GM18498 (cell line): ENCODE data around the gene NHSL2.
"Not testable (repeated sequence)": the region's sequence is repeated elsewhere in the genome, so short reads cannot be mapped to it uniquely, and the experiment has no call there.

ENCODE experiments used
- ATAC-seq: cut with Tn5 transposase; IDR thresholded peaks from one replicate; pipeline ENCODE4 v1.9.1; 2021; ENCODE audit warnings: mild to moderate bottlenecking, moderate library complexity; ENCODE audit not compliant: unreplicated experiment

Gene NHSL2

DNA sequence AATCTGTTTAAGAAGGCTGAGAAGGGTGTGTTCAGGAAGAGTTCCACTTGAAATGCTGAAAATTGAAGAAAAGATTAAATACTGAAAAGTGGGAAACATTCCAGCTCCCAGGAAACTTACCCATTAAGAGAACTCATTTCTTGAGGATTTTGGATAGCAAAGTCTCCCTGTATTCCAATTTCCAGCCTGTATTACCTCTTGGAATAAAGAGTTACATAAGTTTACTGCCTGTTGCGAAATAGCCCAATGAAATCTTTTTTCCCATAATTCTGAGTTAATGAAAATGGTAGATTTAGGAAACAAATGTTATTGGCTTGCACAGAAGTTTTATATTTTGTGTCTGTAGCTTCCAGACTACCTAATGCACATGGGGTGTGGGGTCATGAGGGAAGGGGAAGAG is 12.0 kb downstream of the NHSL2 start:
- ATAC-seq: no peak

DNA sequence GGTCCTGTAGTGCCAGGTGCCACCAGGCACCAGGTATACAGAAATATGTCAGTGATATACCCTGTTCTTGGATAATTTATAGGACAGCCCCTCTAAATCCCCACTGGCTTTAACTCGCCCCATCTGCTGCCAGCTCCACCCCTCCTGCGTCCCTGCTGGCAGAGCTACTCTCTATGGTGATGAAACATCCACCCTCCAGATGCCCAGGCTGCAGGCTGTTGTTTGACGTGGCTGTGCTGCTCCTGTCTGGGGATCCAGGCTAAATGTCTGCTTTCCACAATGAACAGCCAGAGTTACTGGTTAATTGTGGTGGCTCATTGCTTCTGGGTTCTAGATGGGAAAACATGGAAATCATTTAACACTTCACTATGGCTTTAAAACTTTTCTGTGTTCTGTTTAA is 12.9 kb downstream of the NHSL2 start:
- no peak for ATAC-seq

DNA sequence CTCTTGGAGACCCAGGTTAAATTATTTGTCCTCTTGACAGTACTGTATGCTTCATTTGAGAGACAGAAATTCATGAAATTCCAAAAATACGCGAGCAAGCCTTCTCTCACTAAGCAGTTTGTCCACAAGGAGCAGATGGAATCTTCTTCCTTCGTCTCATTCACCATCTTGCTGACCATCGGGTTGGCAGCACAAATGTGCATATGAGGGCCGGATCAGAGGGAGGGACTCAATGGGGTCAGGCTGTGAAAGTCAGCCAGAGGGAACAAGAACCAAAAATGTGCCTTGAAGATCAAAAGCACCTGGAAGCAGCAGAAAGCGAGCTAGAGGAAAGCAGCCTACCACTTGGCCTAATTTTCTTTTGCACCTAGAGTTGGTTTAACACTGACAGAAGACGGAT is 16.4 kb downstream of the NHSL2 start:
- no peak for ATAC-seq

DNA sequence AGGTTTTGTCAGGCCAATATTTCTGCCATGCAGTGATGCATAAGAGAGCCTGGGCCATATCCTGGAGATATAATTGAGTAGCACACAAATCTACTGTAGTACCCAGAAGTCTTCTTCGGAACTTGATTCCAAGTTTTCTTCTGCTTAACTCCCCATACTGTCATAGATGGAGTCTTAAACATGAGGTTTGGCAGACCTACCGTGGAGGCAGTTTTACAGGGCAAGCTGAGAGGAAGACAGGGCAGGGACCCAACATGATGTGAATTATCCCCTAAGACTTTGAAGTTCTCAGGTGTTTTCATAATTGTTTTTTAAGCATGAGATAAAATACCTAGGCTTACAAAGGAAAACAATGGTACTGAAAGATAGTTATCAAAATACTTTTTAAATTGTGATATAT is 18.2 kb downstream of the NHSL2 start:
- no peak for ATAC-seq

DNA sequence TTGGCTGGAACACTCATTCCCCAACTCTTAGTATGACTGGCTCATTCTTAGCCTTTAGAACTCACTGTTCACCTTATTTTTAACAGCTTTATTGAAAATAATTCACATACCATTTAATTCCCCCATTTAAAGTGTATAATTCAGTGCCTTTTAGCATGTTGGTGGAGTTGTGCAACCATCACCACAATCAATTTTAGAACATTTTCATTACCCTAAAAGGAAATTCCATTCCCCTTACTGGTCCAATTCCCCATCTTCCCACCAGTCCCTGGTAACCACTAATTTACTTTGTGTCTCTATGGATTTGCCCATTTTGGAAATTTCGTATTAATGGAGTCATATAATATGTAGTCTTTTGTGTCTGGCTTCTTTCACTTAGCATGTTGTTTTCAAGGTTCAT is 19.7 kb downstream of the NHSL2 start:
- no peak for ATAC-seq

DNA sequence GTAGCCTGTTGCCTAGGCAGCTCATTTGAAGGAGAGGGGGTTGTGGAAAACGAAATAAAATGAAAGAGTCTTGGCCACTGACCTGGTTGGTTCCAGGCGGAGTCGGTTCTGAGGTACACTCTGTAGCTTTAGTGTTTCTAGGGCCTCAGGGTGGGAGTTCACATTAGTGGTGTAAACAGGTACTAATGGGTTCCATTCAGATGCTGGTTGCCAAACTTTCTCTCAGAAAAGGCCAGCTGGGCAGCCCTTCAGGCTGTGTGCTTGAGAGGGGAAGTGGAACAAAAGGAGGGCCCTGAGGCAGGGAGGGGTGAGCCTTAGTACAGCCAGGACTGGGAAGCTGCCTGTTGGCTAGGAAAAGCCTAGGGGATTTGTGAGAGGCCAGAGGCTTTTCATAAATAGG is 24.8 kb downstream of the NHSL2 start:
- no peak for ATAC-seq

- no peak for ATAC-seq
Measured at GRCh38 chrX:71936632-71937031, 26.0 kb downstream of the NHSL2 start.

GRCh38 chrX:71938371-71938770 is 27.7 kb downstream of the NHSL2 start:
- no peak for ATAC-seq

GRCh38 chrX:71941145-71941544 is 30.5 kb downstream of the NHSL2 start:
- no peak for ATAC-seq

DNA sequence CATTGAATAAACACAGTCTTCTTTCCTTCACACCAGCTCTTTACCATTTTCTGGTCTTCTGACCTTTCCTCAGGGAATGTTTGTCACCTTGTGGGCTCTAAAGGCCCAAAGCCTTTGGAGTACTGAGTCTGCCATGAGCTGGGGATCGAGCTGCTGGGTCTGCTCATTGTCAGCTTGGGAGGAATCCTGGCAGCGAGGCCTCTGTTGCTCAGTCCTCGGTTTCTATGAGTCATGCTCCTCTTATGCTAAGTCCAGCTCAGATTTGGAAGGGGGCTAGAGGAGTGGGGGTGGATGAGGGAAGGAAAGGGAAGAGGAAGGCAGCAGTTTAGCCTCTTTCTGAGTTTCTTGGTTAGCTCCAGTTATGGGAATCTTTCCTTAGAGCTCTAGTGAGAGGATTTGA is 31.1 kb downstream of the NHSL2 start:
- no peak for ATAC-seq

- no peak for ATAC-seq
Measured at GRCh38 chrX:71944369-71944768, 33.7 kb downstream of the NHSL2 start.

DNA sequence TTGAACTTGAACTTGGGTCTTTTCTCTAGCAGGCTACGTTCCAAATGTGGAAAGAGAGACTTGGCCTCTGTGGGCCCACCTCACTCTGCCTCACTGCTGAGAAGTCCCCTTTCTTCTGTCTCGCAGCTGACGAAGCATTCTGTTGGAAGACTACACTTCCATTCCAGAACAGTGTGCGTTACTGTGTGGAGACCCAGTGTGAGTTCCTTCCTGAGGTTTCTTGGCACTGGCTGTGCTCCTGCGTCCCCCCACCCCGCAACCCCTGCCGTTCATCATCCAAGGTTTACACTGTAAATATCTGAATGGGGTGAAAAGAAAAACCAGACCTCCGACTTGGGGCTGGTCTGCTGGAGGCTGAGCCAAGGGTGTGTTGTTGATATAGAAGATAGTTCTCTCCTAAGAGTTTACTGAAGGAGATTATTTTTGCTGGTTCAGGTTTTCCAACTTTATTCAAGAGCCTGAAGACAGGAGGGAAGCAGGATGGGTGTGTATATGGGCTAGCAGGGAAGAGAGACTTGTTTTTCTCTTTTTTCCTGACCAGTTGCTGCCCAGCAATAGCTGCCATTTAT is 34.7 kb downstream of the NHSL2 start:
- no peak for ATAC-seq

DNA sequence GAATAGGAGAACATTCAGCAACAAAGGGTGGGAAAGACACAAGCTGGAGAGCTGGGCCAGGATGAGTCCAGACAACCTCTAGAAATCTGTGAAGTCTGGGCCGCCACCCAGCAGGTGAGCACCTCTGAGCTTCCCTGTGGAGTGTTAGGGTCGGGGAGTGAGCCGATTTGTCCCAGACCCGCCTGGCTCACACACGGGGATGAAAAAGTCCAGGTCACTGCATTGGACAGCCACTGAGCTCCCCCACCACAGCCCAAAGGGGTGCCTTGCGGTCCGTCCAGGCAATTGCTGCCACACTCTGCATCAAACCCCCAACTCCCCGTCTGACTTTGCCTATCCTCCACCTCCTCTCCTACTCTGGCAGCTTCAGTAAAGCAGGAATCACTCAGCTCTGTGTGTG is 38.7 kb downstream of the NHSL2 start:
- no peak for ATAC-seq

GRCh38 chrX:71949844-71950445 is 39.3 kb downstream of the NHSL2 start:
- ATAC-seq: no peak

- no peak for ATAC-seq
Measured at GRCh38 chrX:71953391-71953790, 42.7 kb downstream of the NHSL2 start.

DNA sequence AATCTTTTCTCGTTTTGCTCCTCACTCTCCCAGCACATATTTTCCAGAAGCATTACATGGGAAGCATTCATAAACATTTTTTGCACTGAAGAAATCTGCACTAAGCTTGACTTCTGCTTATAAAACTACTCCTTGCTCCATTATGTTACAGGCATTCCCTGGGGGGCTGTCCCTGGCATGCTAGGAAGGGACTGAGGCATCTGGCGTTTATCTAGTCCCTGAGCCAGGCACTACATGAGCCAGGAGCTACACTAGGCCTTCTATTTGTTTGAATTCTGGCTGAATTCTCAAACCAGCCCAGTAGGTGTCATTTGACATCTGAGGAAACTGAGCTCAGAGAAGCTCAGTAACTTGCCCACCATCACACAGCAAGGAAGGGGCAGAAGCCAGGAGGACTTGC is 43.3 kb downstream of the NHSL2 start:
- no peak for ATAC-seq

- no peak for ATAC-seq
Measured at GRCh38 chrX:71954458-71954857, 43.8 kb downstream of the NHSL2 start.

DNA sequence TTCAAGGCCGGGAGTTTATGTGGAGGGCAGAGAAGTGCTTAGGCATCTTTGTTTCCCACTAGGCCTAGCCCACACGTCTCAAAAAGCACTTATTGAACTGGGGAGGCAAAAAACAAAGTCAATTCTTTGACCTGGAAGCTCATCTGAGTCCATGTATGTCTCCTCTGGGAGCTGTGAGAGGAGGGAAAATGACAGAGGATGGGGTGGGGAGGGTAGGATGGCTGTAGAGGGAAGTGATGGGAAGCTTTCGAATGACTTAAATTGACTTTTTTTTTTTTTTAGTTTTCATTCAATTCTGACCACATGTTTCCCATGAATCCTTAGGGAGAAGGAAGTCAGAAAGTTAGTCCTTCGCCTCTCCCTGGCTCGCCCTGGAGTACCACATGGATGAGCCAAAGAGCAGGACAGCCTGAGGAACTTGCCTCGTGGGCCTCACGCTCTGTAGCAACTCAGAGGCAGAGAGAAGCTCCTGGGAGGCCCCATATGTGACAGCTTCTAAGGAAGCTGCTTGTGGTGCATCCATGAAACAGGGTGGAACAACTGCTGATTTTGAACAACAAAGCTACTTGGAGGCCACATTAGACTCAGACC is 45.0 kb downstream of the NHSL2 start:
- ATAC-seq: no peak

DNA sequence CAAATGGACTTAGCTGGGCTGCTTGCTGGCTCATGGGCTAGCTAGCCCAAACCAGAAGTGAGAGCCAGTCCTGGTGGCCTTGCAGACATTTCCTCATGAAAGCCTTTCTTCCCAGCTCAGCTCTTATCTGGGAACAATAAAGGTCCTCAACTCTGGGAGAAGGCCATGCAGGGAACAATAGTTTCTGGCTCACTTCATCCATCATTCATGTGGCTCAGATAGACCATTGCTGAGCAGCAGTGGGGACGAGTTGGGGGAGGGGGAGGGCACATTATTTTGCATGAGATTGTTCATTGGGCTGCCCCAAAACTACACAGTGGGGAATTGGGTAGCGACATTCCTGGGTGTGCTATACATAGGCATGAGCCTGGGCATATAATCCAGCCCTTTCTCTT is 47.6 kb downstream of the NHSL2 start:
- no peak for ATAC-seq

DNA sequence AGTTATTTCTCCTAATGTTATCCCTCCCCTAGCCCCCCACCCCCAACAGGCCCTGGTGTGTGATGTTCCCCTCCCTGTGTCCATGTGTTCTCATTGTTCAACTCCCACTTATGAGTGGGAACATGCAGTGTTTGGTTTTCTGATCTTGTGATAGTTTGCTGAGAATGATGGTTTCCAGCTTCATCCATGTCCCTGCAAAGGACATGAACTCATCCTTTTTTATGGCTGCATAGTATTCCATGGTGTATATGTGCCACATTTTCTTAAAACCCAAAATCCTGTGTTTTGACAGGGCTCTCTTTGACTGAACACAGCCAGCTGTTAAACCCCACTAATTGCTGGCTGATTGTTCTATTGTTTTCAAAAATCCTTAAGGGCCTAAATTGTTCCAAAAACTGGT is 53.5 kb downstream of the NHSL2 start:
- not testable (repeated sequence) for ATAC-seq

DNA sequence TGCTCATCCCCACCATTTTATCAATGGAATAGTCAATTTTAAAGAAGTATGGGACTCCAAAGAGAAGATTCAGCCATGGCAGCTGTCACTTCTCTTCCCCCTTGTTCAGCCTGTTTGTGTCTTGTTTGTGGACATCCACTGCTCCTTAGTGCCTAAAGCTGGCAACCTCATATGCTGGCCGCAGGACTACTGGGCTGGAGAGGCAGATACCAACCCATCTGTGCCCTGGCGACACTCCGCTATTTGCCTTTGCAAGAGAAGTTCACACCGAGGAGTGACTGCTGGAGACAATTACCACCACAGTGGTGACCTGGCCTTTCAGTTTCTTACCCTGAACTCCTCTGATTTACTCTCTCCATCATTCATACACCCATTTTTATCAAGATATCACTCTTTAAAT is 64.3 kb downstream of the NHSL2 start:
- ATAC-seq: no peak

DNA sequence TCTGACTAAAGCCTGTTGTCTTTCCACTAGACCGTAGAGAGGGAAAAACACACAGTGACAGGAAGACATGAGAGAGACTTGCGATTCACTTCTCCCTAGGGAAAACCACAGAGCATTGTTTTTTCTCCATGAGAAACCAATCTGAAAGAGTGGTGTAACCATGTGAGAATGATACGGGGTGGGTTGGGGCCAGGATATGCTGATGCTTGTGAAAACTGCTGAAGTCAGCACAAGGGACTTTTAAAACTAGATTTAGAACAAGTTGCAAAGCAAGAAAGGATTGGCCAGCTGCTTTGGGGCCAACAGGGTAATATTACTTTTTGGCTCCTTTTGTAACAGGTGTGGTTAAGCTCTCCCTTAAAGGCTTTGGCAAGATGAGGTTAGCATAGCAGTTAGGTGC is 66.1 kb downstream of the NHSL2 start:
- no peak for ATAC-seq

DNA sequence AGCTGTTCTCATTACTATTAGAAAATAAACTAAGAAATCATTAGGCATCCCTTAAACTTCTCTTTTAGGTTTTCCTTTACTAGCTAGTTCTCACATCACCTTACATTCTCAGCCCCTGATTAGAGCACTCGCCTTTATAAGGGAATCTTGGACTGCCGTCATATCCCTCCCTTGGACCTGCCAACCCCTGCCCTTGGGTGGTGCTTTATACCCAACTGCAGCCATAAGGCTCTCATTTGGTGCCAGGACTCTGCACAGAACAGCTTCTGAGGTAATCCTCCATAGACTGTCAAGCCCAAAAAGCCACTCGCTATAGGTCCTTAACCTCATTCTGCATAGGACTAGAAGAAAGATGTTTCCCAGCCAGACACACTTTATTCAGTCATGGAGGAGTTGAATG is 67.5 kb downstream of the NHSL2 start:
- no peak for ATAC-seq
